NCI-H146 (cell line): ENCODE data around the gene CYBA.

Experiments
- DNase-seq: peaks from one replicate; lab custom pipeline; 2025; lab: John Stamatoyannopoulos, UW

The CYBA gene

DNA sequence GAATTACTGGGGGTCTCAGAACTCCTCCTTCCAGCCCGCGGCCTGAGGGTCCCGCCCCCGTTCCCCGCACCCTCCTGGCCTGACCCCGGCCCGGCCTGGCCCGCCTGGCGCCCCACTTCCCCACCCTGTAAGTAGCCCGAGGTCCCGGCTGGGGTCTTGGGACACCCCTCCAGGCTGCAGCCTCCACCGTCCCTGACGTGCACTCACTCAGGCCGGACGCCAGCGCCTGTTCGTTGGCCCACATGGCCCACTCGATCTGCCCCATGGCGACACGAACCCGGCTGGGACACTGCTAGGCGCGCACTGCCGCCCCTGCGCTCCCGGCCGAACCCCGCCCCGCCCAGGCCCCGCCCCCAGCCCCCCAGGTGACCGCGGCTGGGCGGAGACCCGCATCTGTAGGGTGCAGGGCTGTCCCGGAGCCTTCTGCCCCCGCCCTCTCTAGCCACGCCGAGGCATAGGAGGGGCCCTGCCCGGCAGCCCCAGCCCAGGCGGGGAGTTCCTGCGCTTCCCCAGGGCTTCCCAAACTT lies at the start of gene CYBA:
Gene CYBA (minus strand): TSS at position 305 of the 527 bp plus-strand sequence. CDS start 40 bp downstream, at position 265.
- DNase-seq, result peak; percentile 60

DNA sequence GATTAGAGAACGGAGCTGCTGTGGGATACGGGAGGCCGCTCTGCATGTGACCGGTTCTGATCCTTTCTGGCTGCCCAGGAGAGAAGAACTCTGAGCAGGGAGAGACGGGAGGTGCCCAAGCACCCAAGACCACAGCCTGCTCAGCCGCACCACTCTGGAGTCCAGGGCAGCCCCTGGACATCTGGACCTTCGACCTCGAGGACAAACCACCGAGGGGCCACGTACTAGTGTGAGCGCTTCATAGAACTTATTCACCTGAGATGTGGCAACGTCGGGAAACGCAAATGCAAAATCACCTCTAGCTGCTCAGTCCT lies 49.4 kb upstream of the CYBA start:
- no peak for DNase-seq

DNA sequence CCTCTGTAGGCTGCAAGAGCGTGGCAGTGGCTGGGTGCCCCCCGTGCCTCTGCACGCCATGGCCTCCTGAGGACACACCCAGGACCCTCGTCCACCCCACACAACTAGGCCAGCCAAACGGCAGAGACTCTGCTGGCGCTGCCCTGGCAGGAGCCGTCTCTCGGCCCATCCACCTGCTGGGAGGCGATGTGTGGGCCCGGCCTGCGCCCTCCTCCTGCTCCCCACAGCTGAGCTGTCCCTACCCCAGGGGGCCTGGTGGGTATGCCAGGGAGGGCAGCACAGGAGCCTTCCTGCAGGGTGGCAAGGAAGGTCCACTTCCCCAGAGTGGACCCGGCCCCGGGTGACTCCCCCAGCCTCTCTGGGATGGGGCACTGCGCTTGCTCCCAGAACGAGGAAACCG lies 48.3 kb upstream of the CYBA start:
- DNase-seq, result no peak

DNA sequence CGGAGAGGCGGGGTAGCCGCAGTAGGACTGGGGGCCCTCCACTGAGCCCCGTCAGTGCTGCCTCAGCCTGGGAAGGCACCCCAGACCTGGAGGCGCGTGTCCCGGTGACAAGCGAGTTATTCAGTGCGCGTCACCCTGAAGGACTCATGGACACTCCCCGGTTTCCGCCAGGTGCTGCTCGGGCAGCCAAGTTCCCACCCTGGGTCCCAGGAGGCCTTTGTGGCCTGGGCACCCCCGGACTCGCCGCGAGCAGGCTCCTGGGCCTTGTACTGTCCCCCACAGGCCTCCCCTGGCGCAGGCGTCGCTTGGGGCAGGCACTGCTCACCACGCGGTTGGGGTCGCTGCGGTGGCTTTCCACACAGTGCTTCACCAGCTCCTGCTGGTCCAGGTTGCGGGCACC lies 47.8 kb upstream of the CYBA start:
- DNase-seq, result no peak

DNA sequence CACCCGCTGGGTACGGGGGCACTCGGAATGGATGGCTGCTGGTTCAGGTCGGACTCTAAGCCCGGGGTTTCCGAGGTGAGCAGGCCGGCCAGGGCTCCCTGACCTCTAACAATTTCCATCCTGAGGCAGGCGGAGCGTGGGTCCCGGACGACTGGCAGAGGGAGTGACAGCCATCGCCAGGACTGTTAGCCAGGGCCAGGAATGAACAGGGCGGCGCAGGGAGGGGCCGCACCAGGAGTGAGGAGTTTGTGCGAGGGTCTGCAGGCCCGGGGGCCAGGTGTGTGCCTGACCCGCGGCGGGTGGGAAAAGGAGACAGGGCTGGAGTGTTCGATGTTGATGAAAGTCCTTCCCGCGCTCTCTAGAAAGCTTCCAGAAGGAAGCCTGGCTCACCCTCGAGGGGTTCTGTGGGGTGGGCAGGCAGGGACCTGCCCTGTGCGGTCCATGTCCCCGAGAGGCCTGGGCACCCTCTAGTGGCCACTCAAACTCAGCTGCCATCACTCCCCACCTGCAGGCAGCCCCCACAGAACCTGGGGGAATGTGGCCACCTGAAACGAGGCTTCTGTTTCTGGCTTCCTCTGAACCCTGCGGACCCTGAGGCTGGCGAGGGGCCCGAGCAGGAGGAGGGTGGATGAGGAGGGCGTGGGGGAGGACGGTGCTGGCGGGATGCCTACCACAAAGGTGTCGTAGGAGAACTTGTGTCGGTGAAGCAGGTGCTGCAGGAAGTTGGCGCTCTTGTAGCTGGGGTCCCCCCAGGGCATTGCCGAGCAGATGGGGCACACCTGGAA lies 47.2 kb upstream of the CYBA start:
- DNase-seq, result no peak

DNA sequence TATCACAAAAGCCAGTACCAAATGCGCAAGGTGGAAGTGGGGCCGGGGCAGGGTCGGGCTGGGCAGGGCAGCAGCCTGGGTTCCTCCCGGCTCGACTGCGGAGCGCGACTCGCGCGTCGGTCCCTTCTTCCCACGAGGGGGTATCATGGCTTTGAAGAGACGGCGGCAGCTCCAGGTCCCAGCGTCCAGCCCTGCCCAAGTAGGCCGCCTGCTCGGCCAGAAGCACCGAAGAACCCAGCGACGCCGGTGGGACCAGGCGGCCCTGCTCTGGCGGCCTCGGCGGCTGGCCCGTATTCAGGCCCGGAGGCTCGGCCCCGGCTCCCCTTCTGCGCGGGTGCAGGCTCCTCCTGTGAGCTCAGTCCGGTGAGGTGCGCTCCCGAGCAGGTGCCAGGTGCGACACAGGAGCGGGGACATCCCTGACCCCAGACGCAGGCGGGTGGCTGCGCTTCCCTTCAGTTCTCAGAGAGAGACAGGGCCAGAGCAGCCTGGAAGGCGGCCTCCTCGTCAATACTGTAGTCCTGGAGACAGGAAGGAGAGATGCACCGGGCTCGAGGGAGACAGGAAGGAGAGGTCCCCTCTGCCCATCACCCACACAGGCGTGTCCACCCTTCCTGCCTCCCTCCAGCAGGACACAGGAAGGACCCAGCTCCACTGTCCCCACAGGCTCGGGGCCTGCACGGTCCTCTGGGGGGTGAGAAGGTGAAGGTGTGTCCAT lies 46.4 kb upstream of the CYBA start:
- no peak for DNase-seq

DNA sequence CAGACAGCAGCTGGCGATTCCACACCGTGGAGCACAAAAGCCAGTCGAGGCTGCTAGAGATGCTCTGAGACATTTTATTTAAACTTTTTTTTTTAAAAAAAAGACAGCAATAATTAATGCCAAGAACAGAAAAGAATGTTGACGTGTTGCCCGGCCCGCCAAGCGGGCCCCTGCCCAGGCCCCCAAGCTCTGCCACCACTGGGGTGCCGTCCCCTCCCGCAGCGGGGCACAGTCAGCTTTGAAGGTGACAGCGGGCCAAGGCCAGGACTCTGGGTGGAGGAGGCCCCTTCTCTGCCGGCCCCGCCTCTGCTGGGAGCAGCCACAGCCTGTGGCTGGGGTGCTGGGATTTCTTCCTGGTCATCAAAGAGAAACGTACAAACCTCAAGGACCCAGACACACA lies 45.6 kb upstream of the CYBA start:
- DNase-seq, result no peak

DNA sequence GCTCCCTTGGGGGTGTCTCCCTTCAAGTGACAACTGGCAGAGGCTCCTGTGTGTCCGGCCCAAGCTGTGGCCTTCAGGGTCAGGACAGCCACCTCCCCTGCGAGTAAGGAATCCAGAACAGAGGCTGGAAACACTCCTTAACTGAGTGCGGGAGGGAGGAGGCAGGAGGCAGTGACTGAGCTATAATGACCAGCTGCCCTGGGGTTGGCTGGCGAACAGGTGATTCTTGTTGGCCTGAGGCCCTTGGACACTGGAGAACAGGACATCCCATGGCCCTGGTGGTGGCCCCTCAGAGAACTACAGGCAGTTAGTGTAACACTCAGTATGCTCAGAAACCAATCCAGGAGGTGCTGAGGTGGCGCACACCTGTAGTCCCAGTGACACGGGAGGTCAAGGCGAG lies 44.9 kb upstream of the CYBA start:
- DNase-seq, result no peak

DNA sequence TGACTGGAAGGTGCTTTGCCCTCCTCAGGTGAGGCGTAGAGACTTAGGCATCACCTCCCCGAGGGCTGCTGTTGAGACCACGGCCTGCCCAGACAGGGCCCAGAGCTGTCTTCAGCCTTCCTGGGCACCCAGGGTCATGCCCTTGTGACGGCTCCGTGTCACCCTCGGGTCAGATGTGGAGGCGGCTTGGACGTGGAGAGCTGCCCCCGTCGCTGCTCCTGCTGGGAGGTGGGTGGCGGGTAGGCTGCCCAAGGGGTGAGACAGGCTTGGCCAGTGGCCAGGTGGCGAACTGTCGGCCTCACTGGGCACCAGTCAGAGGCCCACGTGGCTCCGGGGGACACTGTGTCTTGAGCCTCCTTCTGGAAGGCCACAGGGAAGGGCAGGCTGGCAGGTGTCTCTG lies 44.4 kb upstream of the CYBA start:
- DNase-seq, result no peak

DNA sequence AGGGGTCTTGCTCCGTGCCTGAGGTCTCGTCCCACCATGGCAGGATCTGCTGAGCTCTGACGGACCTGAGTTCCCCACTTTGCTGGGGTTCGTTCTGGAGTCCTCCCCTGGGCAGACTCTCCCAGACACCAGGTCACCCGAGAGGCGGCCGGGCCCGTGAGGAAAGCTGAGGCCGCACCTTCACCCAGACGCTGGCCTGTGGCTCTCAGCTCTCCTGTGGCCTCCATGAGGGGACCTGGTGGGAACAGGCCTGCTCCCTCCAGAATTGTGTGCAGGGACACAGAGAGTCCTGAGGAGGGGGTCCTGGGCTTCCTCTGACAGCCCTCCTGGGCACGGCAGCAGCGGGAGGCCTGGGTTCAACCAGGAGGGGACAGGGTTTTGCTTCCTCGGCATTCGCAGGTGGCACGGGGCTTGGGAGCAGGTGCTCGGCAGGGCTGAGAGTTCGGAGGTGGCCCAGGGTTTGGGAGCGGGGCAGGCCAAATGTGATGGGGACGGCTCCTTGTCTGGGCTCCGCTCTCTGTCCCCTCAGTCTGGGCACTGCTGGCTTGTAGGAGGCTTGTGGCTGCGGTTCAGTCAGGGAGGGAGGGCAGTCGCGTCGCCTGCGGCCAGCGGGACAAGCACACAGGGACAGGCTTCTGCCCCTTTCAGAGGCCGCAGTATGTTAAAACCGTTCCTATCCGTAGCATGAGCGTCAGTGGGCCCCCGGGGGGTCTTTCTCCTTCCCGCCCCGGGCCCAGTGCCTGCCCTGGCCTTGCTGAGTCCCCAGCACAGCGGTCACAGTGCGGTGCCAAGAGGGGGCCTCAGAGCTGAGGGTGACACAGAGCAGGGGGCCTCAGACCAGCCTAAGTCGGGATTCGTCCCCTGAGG lies 43.6 kb upstream of the CYBA start:
- no peak for DNase-seq

DNA sequence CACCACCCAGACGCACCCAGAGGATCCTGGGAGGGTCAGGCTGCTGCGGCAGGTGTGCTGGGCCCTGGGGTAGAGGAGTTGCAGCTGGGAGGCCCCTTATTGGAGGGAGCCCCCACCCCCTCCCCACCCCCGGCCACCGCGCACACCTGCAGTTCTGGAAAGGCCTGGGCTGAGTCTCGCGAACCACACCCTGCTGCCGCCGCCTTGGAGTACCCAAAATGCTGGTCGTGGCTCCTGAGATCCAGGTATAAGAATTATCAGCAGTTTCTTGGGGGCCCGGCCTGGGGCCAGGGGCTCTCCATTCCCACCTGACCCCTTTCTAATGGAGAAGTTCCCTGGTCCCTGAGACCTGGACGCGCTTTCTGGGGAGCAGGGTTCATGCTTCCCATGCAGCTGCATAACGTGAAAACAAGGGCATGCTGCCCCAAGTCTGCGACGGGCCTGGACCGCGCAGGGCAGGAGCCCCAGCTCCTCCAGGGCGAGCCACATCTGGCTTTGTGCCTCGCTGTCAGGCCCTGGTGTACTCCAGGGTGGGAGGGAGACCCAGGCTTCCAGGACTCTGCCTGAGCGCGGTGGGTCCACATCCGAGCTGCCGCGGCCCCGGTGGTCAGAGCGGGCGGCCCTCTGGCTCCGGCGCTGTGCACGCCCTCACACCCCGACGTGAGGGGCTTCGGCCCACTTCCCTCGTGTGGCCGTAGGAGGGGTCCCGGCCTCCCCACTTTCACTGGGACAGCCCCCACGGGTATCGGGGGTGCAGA lies 42.7 kb upstream of the CYBA start:
- no peak for DNase-seq

DNA sequence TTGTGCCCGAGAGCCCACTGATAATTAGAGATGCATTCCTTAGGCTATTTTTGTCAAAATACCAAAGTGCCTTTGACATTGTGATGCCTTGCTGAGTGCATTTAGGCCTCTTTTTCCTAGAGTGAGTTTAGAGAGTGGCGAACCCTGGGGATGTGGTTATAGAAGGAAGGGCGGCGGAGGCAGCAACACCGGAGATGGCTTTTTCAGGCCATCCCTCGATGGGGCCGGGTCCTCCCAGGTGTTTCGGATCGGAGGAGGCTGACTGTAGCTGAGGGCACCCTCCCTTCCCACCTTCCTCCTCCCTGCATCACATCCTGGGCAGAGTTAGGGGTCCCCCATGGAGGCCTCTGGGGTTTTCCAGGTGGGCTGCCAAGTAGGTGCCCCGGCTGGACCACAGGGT lies 42.0 kb upstream of the CYBA start:
- no peak for DNase-seq

DNA sequence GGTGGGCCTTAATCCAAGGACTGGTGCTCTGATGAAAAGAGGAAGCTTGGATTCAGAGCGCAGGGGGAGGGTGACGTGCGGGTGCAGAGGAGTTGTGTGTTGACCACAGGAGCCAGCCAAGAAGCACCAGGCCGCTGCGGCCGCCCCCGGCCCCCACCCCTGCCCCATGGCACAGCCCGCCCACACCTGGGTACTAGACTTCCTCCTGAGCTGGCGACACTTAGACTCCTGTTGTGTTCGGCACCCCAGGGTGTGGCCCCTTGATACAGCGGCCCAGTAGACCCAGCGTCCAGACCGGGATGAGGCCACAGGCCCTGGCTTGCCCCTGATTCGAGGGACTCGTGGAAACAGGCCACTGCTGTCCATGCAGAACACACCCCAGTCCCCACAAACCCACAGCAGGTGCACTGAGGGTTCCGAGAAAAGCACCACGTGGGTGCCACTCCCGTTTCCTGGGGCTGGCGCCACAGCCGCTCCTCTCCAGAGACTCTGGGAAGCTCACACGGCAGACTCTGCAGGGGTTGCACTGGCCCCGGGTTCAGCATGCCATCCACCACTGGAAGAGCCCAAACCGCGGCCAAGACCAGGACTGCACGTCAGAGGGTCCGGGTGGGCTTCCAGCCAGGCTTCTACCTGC lies 41.2 kb upstream of the CYBA start:
- DNase-seq, result no peak

DNA sequence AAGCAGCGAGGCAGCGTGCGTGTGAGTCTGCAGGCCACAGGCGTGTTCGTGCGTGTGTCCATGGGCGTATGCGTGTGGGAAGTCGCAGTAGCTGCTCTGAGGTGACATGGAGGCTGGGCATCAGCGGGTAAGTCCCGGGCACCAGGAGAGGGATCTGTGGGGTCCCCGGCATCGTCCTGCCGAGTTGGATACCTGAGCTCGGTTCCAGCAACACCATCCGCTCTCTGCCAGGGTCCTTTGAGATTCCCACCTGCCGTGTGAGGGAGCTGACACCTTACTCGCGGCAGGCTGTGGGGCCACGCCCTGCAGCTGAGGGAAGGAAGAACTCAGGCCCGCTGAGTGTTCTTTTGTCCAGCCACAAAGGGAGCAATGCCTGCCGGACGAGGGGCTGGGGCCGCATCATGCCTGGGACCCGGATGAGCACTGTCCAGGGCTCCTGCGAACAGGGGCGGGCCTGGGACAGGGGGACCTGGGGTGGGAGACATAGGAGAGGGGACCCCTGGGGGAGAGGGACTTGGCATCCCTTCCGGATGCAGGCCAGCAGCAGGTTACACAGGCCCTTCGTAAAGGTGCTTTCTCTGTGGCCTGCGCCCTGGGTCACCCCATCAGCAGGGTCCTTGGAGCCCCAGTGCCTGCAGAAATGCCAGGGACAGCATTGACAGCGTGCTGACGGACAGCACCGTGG lies 40.4 kb upstream of the CYBA start:
- no peak for DNase-seq

DNA sequence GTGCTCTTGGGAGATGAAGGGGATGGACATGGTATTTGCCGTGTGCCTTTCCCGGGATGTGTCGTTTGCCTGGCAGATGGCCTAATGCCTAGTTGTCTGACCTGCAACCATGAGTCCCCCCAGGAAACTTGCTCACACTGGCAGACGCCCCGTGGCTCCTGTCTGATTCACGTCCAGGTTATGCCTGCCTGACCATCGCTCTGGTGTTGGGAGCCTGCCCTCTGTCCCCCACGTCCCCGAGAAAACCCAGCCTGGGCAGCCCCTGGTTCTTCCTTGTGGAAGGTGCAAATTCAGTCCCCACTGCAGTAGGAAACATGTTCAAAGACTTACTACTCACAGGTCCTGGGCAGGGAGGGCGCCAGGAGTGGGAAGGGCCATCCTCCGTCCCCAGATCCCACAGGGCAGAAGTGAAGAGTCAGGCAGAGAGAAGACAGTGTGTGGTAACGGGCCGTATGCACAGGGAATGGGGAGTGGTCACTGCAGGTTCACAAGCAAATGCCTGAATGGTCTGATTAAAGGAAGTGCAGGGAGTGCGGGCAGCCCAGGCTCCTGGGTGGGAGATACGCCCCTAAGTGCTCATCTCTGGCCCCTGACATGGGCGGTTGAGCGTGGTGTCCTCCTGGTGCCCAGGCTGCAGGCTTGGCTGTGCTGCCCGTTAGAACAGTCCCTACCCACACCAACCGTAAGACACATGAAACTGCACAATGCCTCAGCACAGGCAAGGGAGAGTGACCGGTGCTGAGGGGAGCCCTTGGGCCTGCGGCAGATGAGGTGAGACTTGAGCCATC lies 39.7 kb upstream of the CYBA start:
- no peak for DNase-seq

DNA sequence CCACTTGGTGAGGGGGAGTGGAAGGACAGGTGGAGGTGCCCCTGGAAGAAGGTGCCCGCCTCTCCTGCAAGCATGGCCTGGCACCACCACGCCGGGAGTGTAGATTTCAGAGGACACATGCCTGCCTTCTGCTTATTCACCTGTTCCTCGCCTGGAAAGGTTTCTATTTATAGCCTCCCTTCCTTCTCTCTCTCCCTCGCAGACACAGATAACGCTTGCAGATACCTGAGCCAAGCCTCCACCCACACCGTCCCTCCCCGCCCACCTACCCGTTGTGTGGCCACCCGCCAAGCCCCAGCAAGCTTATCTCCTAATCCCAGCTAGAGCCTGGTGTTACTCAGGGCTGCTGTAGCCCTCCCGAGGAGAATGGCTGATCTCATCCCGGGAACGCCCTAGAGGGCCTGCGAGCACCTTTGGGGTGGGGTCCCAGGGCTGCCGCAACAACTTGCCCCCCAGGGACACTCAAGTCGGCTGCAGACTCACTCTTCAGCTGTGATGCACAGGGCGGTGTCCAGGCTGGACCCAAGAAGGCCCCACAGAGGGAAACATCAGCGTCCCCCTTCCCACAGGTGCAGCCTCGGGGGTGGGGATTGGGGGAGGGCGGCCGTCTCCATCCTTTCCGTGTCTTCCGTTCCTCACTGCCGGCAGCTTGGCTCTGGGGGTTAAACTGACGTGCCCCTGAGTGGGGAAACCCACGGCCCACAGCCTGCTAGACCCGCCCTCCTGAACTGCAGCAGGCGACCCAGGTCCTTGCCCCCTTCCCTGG lies 37.3 kb upstream of the CYBA start:
- DNase-seq, result peak; percentile 86

DNA sequence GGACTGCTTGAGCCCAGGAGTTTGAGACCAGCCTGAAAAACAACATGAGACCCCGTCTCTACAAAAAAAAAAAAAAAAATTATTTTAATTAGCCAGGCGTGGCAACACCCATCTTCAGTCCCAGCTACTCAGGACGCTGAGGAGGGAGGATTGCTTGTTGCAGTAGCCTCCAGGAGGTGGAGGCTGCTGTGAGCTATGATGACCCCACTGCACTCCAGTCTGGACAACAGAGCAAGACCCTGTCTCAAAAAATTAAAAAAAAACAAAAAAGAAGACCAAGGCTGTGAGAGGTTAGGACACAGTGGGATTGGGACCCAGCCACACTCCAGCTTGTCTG lies 36.8 kb upstream of the CYBA start:
- no peak for DNase-seq

DNA sequence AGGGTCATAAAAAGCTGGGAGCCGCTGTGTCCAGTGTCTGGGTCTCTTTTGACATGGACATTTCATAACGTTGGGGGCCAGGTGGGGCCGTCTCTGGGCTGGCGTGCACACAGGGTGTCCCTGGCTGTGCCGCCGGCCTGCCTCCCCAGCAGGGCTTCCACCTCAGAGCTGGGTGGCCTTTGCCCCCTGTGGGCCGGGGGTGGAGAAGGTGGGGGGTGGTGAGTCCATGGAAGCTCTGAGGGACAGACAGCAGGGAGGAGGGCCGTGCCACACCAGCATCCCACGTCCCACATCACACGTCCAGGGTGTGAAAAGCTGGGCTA lies 36.4 kb upstream of the CYBA start:
- DNase-seq, result no peak

DNA sequence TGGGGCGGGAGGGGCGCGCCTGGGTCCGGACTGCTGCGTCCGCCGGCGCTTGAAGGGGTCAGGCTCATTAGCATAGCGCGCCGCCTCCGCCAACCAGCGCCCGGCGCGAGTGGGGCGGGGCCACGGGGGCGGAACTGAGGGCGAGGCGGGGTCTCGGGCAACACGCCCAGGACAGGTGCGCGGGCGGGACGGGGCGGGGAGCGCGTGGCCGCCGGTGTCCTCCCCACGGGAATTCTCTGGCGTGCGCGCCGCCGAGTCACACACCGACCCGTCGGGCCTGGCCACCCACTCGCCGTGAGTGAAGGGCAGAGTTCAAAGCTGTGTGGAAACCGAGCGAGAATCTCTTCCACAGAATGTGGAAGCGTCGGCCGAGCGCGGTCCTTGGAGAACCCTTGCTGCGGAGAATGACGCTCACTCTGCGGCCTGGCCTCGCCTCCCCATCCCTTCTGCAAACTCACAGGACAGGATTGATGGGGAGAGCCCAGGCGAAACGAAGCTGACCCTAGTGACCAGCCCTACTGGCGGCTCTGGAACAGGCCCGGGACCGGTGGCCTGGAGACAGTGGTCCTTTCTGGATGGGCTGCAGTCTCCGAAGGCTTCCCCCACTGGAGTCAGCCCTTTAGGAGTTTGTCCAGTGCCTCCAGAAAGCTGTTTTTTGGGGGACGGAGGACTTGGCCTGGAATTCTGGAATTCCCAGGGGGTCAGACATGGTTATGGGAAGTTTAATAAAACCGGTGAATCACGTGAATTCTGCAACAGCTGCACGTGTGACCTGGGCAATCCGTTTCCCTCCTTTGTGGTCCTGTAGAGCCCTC lies 35.8 kb upstream of the CYBA start, which contains the start of gene SNAI3:
Gene SNAI3 (minus strand): TSS at position 69 of the 815 bp plus-strand sequence. CDS start 101 bp downstream, outside the sequence.
- DNase-seq, result peak; percentile 79
